G401 (cell line): Measurements from ENCODE around the gene CAMLG. TPM values are rescaled to one million over a fixed set of nuclear protein-coding genes. Genes with fewer than 3 reads are reported as not detected.

Experiments
- DNase-seq: peaks from one replicate; pipeline ENCODE4 v3.0.0-alpha.2; 2015; ENCODE audit warnings: low spot score
- in situ Hi-C: cut with HindIII; loops from 2 replicates; pipeline ENCODE4 v1.10.0; 2016; ENCODE audit warnings: low sequenced_read_pairs, mixed read lengths
- total RNA-seq: library from RNA; depleted of rRNA; stranded (reverse); fragments of >200 nt; shearing (Covaris generic); gene quantifications from 2 replicates; pipeline ENCODE4 v1.2.3, GENCODE V29; 2014; rRNA removed

The CAMLG gene
- total RNA-seq, 1 experiment from 2014 or later = 26.2 TPM

DNA sequence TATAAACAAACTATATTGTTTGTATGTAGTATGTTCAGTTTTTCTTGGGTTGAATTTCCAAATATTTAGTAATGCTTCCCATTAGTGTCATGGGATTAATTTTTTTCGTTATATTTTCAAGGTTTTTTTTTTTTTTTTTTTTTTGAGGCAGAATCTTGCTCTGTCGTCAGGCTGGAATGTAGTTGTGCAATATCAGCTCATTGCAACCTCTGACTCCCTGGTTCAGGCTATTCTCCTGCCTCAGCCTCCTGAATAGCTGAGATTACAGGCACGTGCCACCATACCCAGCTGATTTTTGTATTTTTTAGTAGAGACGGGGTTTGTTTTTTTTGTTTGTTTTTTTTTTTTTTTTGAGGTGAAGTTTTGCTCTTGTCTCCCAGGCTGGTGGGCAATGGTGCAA lies 30.9 kb downstream of the CAMLG start:
- no peak for DNase-seq
- in situ Hi-C loops = no loop called here

DNA sequence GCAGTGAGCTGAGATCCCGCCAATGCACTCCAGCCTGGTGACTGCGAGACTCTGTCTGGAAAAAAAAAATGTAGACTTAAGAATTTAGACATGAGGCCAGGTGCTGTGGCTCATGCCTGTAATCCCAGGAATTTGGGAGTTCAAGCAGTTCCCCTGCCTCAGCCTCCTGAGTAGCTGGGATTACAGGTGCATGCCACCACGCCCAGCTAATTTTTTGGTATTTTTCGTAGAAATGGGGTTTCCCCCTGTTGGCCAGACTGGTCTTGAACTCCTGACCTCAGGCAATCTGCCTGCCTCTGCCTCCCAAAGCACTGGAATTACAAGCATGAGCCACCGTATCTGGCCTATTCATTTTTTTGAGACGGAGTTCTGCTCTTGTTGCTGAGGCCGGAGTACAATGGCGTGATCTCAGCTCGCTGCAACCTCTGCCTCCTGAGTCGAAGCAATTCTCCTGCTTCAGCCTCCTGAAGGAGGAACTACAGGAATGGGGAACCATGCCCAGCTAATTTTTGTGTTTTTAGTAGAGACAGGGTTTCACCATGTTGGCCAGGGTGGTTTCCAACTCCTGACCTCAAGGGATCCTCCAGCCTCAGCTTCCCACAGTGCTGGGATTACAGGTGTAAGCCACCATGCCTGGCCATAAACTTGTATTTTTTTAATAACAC lies 34.2 kb downstream of the CAMLG start:
- DNase-seq = no peak
- in situ Hi-C loops = no loop called here

GRCh38 chr5:134777366-134777765 lies 39.0 kb downstream of the CAMLG start:
- in situ Hi-C loops = no loop called here
- no peak for DNase-seq

DNA sequence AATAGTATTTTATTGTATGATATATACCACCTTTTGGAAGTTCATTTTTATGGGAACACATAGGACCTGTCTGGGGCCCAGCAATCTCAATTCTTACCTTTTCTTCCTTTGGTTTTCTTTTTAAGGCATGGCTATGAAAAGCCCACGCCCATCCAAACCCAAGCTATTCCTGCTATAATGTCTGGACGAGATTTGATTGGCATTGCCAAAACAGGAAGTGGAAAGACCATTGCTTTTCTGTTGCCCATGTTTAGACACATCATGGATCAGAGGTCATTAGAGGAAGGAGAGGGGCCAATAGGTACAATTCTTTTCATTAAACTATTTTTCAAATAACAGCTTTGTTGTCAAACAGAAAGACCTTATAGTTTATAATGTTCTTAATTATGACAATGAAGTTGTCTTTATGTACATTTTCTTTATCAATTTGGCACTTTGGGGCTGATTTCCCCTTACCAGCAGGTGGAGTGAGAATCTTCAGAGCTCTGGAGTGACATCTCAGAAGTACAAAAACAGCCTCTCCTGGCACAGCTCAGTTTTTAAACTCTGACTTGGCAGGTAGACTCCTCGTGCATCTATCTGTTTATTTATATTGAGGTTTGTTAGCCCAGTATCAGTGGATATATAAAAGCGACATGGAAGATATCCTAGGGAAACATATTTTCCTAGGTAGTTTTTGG lies 46.0 kb downstream of the CAMLG start:
- in situ Hi-C loops = no loop called here
- no peak for DNase-seq

- DNase-seq = no peak
- in situ Hi-C loops = no loop called here
These were observed 46.7 kb downstream of the CAMLG start for GRCh38 chr5:134784946-134785620.

DNA sequence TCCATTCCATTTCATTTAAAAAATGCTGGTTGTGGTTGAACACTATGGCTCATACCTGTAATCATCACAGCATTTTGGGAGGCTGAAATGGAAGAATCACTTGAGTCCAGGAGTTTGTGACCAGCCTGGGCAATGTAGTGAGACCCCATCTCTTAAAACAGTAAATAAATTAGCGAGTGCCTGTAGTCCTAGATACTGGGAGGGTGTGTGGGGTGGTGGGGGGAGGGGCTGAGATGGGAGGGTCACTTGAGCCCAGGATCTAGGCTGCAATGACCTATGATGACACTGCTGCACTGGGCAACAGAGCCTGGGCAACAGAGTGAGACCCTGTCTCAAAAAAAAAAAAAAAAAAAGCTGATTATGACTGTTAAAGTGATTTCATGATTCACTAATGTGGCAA lies 49.3 kb downstream of the CAMLG start:
- in situ Hi-C loops = no loop called here
- no peak for DNase-seq

GRCh38 chr5:134791580-134791979 lies 53.2 kb downstream of the CAMLG start:
- in situ Hi-C loops = no loop called here
- no peak for DNase-seq

DNA sequence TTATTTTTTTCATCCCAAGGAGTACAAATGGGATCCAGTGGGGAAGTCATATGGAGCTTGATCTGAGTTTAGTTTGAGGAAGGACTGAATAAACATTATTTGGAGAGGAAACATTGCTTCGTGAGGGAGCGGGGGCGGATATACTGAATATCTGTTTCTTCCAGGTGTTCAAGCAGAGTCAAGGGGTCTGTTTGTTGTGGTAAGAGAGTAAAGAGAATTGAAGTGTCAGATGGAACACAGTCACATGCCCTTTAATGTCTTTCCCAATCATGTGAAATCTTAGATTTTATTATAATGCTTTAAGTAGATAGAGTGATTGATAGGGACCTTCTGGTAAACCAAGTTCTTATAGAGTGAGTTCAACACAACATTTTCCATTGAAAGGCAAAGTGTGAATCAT lies 53.9 kb downstream of the CAMLG start:
- DNase-seq = no peak
- in situ Hi-C loops = no loop called here

DNA sequence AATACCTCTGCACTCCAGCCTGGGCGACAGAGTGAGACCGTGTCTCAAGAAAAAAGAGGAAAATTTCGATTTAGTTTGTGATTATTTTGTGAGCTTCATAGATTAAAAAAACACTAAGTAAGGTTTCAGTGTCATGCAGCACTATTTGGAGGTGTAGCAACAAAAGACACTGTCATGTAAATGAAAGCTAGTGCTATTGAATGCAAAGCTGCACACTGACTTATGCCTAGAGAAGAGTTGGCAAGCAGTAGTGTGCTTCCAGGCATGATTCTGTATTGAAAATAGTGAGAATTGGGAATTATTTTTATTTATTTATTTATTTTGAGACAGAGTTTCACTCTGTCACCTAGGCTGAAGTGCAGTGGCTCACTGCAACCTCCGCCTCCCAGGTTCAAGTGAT lies 54.8 kb downstream of the CAMLG start:
- in situ Hi-C loops = no loop called here

GRCh38 chr5:134794082-134794481 lies 55.7 kb downstream of the CAMLG start:
- in situ Hi-C loops = no loop called here
- DNase-seq = no peak

More for the DNA sequence above, 54.8 kb downstream of the CAMLG start:
- DNase-seq = no peak

- in situ Hi-C loops = no loop called here
- DNase-seq = no peak
These were observed 56.5 kb downstream of the CAMLG start for GRCh38 chr5:134794819-134795218.

DNA sequence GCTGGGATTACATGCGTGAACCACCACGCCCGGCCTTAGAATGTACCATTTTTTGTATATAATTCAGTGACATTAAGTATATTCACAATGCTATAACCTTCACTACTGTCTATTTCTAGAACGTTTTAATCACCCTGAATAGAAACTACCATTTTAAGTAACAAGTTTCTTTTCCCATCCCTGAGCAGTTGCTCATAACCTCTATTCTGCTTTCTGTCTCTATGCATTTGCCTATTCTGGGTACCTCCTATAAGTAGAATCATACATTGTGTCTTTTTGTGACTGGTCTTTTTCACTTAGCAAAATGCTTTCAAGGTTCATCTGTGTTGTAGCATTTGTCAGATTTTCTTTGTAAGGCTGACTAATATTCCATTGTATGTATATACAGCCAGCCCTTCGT lies 60.1 kb downstream of the CAMLG start:
- in situ Hi-C loops = no loop called here
- DNase-seq = no peak

Other genes with a start within 250 kb of the CAMLG start
- gene JADE2, start 212.9 kb upstream of the CAMLG start, total RNA-seq = 24.4 and 25.8 TPM in 2 replicates
- gene SAR1B, start 105.7 kb upstream of the CAMLG start, total RNA-seq = 29.6 and 41.2 TPM in 2 replicates
- 6.8 and 8.0 TPM in 2 replicates for gene SEC24A, start 89.8 kb upstream of the CAMLG start, total RNA-seq
- gene DDX46, start 20.2 kb downstream of the CAMLG start, total RNA-seq = 13.8 and 18.1 TPM in 2 replicates
- gene C5orf24, start 107.4 kb downstream of the CAMLG start, total RNA-seq = 16.0 and 22.7 TPM in 2 replicates
- 51.4 and 81.3 TPM in 2 replicates for gene TXNDC15, start 135.8 kb downstream of the CAMLG start, total RNA-seq
- 4.0 and 12.7 TPM in 2 replicates for gene PCBD2, start 166.6 kb downstream of the CAMLG start, total RNA-seq
- gene CATSPER3, start 229.4 kb downstream of the CAMLG start, total RNA-seq = not detected in 2 replicates